Natural killer cell (primary cell): ENCODE measurements around the gene ZNF219. TPM values are rescaled to one million over a fixed set of nuclear protein-coding genes. Genes with fewer than 3 reads are reported as not detected.

ENCODE experiments used
- ATAC-seq, 3 donors: fragments of 150-1000 bp in 2 of 3; fragments of 200-7000 bp in 1 of 3; cut with Tn5 transposase; 1 replicate in 1 of 3; 2 replicates in 2 of 3; pipeline ENCODE4 v1.10.0; 2021; ENCODE audit warnings: mild to moderate bottlenecking in 2 of 3, moderate library complexity in 2 of 3
- DNase-seq, 2 donors: peaks; one replicate each; pipeline versions ENCODE4 v3.0.0 to v3.0.0-alpha.2; 2013 to 2021; ENCODE audit warnings: mixed read lengths in 1 of 2
- H3K27ac ChIP-seq: one replicate; pipeline ENCODE4 v1.5.1; 2013; ENCODE audit warnings: mild to moderate bottlenecking, low read length
- H3K27me3 ChIP-seq: one replicate; pipeline ENCODE4 v1.6.1; 2013; ENCODE audit warnings: low read length; ENCODE audit not compliant: control insufficient read depth, insufficient read depth
- H3K36me3 ChIP-seq: one replicate; pipeline ENCODE4 v1.6.1; 2013; ENCODE audit warnings: low read length; ENCODE audit not compliant: control insufficient read depth, insufficient read depth
- H3K4me1 ChIP-seq: one replicate; pipeline ENCODE4 v1.6.1; 2013; ENCODE audit warnings: low read length; ENCODE audit not compliant: control insufficient read depth, insufficient read depth
- H3K4me3 ChIP-seq: one replicate; pipeline ENCODE4 v1.5.1; 2013; ENCODE audit warnings: low read length
- H3K9me3 ChIP-seq: one replicate; pipeline ENCODE4 v1.6.1; 2013; ENCODE audit warnings: low read length; ENCODE audit not compliant: control insufficient read depth, insufficient read depth
- H3K27ac Mint-ChIP-seq, 2 donors: one replicate each; pipeline ENCODE4 v1.8.0; 2022; ENCODE audit warnings: mild to moderate bottlenecking in 2 of 2, mixed read lengths in 2 of 2, moderate library complexity in 1 of 2
- H3K27me3 Mint-ChIP-seq, 2 donors: one replicate each; pipeline ENCODE4 v1.8.0; 2022; ENCODE audit warnings: low read depth in 2 of 2, mixed read lengths in 2 of 2
- H3K36me3 Mint-ChIP-seq: one replicate; pipeline ENCODE4 v1.8.0; 2022; ENCODE audit warnings: mixed read lengths
- H3K4me1 Mint-ChIP-seq, 2 donors: one replicate each; pipeline ENCODE4 v1.8.0; 2022; ENCODE audit warnings: mixed read lengths in 2 of 2
- H3K4me3 Mint-ChIP-seq: one replicate; pipeline ENCODE4 v1.8.0; 2022; ENCODE audit warnings: mild to moderate bottlenecking, moderate library complexity, mixed read lengths
- H3K9me3 Mint-ChIP-seq, 2 donors: one replicate each; pipeline ENCODE4 v1.8.0; 2022; ENCODE audit warnings: mixed read lengths in 2 of 2
- CTCF ChIP-seq: fragments of 200-600 bp; IDR thresholded peaks from one replicate; pipeline ENCODE4 v1.8.0; 2022; ENCODE audit warnings: antibody characterized with exemption
- WGBS: methylation state at CpG from one replicate; pipeline ENCODE4 v1.1.7; 2013; ENCODE audit warnings: missing lambda C conversion rate; ENCODE audit not compliant: insufficient coverage; 5-methylcytosine and 5-hydroxymethylcytosine counted together
- intact Hi-C: fragments of 100-400 bp; cut with micrococcal nuclease; formaldehyde crosslinking; loops from one replicate; pipeline ENCODE4 v1.14.2; 2022
- total RNA-seq, 4 donors: library from RNA; stranded (reverse); fragments of 120-200 nt in 1 of 4; gene quantifications; one replicate each; pipeline versions ENCODE4 v1.2.3 to v1.2.4, GENCODE V29; 2013 to 2022

Gene ZNF219
- total RNA-seq, 3 donors from 2014 or later (not counting 1 experiment from before 2014, with no cell fraction given): 5.6 to 8.4 (median 7.7) TPM

- peak overlapping the region; percentile 65 for H3K27ac ChIP-seq
- H3K27ac Mint-ChIP-seq: peak overlapping the region; percentile 66 to 76
- DNase-seq (peak; percentile 46 to 97), ATAC-seq (peak; percentile 78 to 79 (median 78))
- intact Hi-C loops: loop anchor here (2.0 kb wide), 1 partner anchor 17 kb away; the partner anchor contains the start of gene ARHGEF40
- no peaks in the 10 kb centered on the region for H3K9me3 Mint-ChIP-seq
- H3K4me3 ChIP-seq: no peak overlapping the region
- no peaks in the 10 kb centered on the region for H3K36me3 Mint-ChIP-seq
- no peaks in the 10 kb centered on the region for H3K36me3 ChIP-seq
- no peak for TF ChIP-seq CTCF
- 61% methylated on average over 19 of the region's 19 CpGs for WGBS
- peaks cover 22% of the 10 kb centered on the region for H3K4me1 ChIP-seq
- peaks cover 17 to 19% of the 10 kb centered on the region in 2 donors for H3K4me1 Mint-ChIP-seq
- no peaks in the 10 kb centered on the region for H3K27me3 ChIP-seq
- peaks cover 0 to 10% of the 10 kb centered on the region in 2 donors for H3K27me3 Mint-ChIP-seq
- H3K4me3 Mint-ChIP-seq: no peak overlapping the region
- no peaks in the 10 kb centered on the region for H3K9me3 ChIP-seq
Measured at GRCh38 chr14:21087294-21088091, 11.0 kb downstream of the ZNF219 start.

GRCh38 chr14:21086908-21087293 lies 11.6 kb downstream of the ZNF219 start:
- intact Hi-C loops: loop anchor here (2.0 kb wide), 1 partner anchor 16 kb away; the partner anchor contains the start of gene ARHGEF40
- Mint-ChIP-seq H3K27me3 (peaks cover 0 to 10% of the 10 kb centered on the region in 2 donors), H3K36me3 (no peaks in the 10 kb centered on the region), H3K27ac (peak overlapping the region; percentile 66 to 76), H3K4me1 (peaks cover 15 to 16% of the 10 kb centered on the region in 2 donors), H3K9me3 (no peaks in the 10 kb centered on the region), H3K4me3 (no peak overlapping the region)
- Histone ChIP-seq H3K9me3 (no peaks in the 10 kb centered on the region), H3K4me1 (peaks cover 18% of the 10 kb centered on the region), H3K27ac (peak overlapping the region; percentile 65), H3K36me3 (no peaks in the 10 kb centered on the region), H3K4me3 (no peak overlapping the region), H3K27me3 (no peaks in the 10 kb centered on the region)
- DNase-seq: no peak
- WGBS: 91% methylated on average over 4 of the region's 4 CpGs
- ATAC-seq: no peak
- TF ChIP-seq CTCF: no peak

- ATAC-seq: no peak
- no peak for DNase-seq
- peaks cover 15 to 16% of the 10 kb centered on the region in 2 donors for H3K4me1 Mint-ChIP-seq
- no peak overlapping the region for H3K4me3 ChIP-seq
- H3K27ac Mint-ChIP-seq: peak overlapping the region in 1 of 2 donors; percentile 74
- H3K27ac ChIP-seq: no peak overlapping the region
- TF ChIP-seq CTCF: no peak
- no peak overlapping the region for H3K4me3 Mint-ChIP-seq
- no peaks in the 10 kb centered on the region for H3K27me3 ChIP-seq
- H3K36me3 Mint-ChIP-seq: no peaks in the 10 kb centered on the region
- WGBS: 79% methylated on average over 17 of the region's 17 CpGs
- H3K9me3 Mint-ChIP-seq: no peaks in the 10 kb centered on the region
- intact Hi-C loops: no loop called here
- H3K9me3 ChIP-seq: no peaks in the 10 kb centered on the region
- peaks cover 0 to 10% of the 10 kb centered on the region in 2 donors for H3K27me3 Mint-ChIP-seq
- no peaks in the 10 kb centered on the region for H3K36me3 ChIP-seq
- peaks cover 18% of the 10 kb centered on the region for H3K4me1 ChIP-seq
Measured at GRCh38 chr14:21084998-21085853, 13.2 kb downstream of the ZNF219 start.
